IPS-15b (cell line): Measurements from ENCODE around the gene PTPN1.

Experiments used
- H3K27me3 ChIP-seq: one replicate; pipeline ENCODE4 v1.6.1; 2013; ENCODE audit warnings: low read length; ENCODE audit not compliant: control insufficient read depth, insufficient read depth
- H3K36me3 ChIP-seq: one replicate; pipeline ENCODE4 v1.6.1; 2013; ENCODE audit warnings: low read length; ENCODE audit not compliant: control insufficient read depth, insufficient read depth
- H3K4me1 ChIP-seq: one replicate; pipeline ENCODE4 v1.6.1; 2013; ENCODE audit warnings: mild to moderate bottlenecking, low read length; ENCODE audit not compliant: control insufficient read depth, insufficient read depth
- H3K4me3 ChIP-seq: one replicate; pipeline ENCODE4 v1.5.1; 2013; ENCODE audit warnings: low read depth, low read length
- H3K9ac ChIP-seq: one replicate; pipeline ENCODE4 v1.6.1; 2013; ENCODE audit warnings: low read depth, mild to moderate bottlenecking, low read length
- H3K9me3 ChIP-seq: one replicate; pipeline ENCODE4 v1.6.1; 2013; ENCODE audit warnings: mild to moderate bottlenecking, low read length; ENCODE audit not compliant: control insufficient read depth, insufficient read depth

The PTPN1 gene

GRCh38 chr20:50516935-50517816, 7.0 kb downstream of the PTPN1 start:
- H3K4me3 ChIP-seq, result no peak overlapping the region
- H3K9me3 ChIP-seq, result no peaks in the 10 kb centered on the region
- H3K27me3 ChIP-seq, result no peaks in the 10 kb centered on the region
- H3K36me3 ChIP-seq, result no peaks in the 10 kb centered on the region
- H3K4me1 ChIP-seq, result no peaks in the 10 kb centered on the region
- H3K9ac ChIP-seq, result no peak overlapping the region

DNA sequence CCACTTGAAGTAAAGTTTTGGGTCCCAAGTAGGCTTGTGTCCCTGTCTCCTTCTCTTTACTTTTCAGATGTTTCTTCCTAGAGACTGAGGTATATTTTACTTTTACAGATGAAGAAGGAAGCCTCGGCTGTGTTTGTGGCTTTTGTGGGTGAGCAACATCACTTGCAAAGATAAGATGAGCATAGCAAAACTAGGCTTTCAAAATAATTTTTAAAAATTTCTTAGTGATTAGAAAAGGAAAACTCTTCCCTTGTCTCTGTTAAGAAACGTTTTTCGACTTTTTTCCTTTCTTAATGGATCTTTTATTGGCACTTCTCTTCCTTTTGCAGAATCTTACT, 7.6 kb downstream of the PTPN1 start:
- Histone ChIP-seq H3K9ac (no peak overlapping the region), H3K36me3 (no peaks in the 10 kb centered on the region), H3K9me3 (no peaks in the 10 kb centered on the region), H3K4me1 (no peaks in the 10 kb centered on the region), H3K27me3 (no peaks in the 10 kb centered on the region), H3K4me3 (no peak overlapping the region)

DNA sequence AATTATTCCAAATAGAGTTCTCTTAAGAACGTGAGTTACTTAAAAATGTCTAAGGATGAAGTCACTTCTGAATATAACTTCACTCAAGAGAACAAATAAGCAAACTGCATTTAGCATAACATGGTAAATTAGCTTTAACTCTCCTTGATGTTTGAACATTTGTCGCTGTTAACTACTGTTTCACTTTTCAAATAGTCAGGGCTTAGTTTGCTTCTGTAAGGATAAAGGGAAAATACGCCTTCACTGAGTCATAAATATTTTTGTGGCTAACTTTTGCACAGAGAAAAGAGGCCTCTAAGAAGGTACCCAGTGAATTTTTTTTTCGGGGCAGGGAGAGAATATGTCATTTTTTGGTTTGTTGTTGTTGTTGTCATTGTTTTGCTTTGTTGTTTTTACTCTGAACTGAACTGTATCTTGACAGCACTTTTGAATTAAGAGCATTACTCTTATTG, 8.1 kb downstream of the PTPN1 start:
- H3K4me3 ChIP-seq, result no peak overlapping the region
- no peaks in the 10 kb centered on the region for H3K36me3 ChIP-seq
- H3K9me3 ChIP-seq, result no peaks in the 10 kb centered on the region
- H3K27me3 ChIP-seq, result no peaks in the 10 kb centered on the region
- H3K9ac ChIP-seq, result no peak overlapping the region
- no peaks in the 10 kb centered on the region for H3K4me1 ChIP-seq

DNA sequence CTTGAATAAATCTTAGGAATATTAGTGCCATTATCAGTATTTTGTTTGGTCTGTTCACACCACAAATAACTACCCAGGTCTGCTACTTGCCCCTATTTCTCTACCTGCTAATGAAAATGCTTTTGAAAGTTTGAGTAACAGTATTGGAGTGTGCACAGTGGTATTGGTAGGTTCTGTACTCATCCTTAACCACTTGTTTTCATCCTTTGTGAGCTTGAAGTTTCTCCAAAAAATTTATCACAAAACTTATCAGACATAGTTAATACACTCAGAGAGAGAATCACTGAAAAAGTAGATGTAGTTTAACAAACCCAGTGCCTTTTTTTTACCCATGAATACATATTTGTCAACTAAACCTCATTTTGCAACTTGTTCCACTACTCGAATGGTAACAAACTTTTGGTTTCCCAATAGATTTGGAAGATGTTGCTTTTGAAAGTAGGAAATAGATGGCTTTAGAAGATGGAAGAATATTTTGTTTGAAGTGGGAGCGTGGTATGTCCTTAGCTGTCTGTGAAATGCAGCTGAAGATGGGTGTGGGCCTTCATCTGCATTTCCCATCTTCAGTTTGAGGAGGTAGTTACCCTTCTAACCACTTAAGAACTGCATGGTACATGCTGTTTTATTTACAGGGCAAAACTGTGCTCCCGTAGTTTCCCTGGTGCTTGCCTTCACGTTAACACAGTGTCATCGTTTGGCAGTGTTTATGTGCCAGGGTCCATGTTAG, 9.0 kb downstream of the PTPN1 start:
- H3K4me3 ChIP-seq, result no peak overlapping the region
- H3K4me1 ChIP-seq, result no peaks in the 10 kb centered on the region
- no peaks in the 10 kb centered on the region for H3K27me3 ChIP-seq
- H3K36me3 ChIP-seq, result no peaks in the 10 kb centered on the region
- no peaks in the 10 kb centered on the region for H3K9me3 ChIP-seq
- no peak overlapping the region for H3K9ac ChIP-seq

DNA sequence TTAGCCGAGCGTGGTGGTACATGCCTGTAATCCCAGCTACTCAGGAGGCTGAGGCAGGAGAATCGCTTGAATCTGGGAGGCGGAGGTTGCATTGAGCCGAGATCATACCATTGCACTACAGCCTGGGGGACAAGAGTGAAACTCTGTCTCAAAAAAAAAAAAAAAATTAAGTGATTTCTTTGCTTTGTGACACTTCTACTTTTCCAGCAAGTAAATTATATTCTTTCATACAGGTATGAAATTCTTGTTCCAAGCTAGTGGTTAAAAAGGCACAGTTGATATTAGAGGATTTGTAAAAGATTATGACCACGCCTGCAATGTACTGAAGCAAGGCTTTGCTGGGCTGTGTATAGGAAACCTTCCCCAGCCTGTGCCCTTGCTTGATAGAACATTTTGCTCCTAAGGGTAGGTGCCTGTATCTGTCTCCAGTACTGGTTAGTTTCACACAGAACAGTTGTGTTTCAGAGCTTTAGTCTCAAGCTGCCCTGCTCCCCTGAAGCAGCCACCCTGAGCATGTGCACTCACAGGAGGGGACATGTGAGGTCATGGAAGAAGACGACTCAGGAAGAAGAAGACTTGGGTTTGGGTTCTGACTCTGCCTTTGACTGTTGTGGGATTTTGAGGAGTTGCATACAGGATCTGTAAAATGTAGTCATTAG, 10.2 kb downstream of the PTPN1 start:
- Histone ChIP-seq H3K9me3 (no peaks in the 10 kb centered on the region), H3K4me3 (no peak overlapping the region), H3K27me3 (no peaks in the 10 kb centered on the region), H3K9ac (peak overlapping the region; percentile 16), H3K36me3 (no peaks in the 10 kb centered on the region), H3K4me1 (no peaks in the 10 kb centered on the region)

- H3K9me3 ChIP-seq, result no peaks in the 10 kb centered on the region
- no peaks in the 10 kb centered on the region for H3K4me1 ChIP-seq
- peak overlapping the region; percentile 26 for H3K9ac ChIP-seq
- H3K4me3 ChIP-seq, result no peak overlapping the region
- H3K27me3 ChIP-seq, result no peaks in the 10 kb centered on the region
- no peaks in the 10 kb centered on the region for H3K36me3 ChIP-seq
These were observed 11.3 kb downstream of the PTPN1 start for GRCh38 chr20:50521221-50522052.

DNA sequence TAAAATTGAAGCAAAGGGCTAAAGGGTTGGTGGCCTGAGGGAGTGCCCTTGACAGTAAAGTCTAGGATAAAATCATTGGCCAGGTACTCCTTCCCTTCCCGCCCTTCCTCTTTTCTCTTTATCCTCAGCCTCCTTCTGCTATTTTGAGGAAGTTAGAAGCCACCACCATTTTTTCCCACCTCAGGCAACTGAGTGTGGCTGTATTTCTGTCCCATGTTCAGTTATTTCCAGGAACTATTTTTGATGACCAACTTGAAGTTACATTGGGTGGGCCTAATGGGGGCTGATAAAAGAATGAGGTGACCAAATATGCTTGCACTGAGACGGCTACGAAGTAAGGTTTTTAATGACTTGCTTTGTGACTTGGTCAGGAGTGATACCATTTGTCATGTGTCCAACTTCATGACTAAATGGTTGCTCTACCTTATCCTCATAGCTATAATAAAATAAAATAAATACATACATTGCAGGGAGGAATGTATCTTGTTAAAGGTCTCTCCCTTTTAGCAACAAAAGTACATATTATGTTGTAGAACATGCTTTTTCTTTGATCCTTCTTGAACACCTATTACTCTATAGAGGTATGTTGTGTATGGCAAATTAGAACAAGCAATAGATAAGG, 12.0 kb downstream of the PTPN1 start:
- Histone ChIP-seq H3K27me3 (no peaks in the 10 kb centered on the region), H3K9me3 (no peaks in the 10 kb centered on the region), H3K4me3 (no peak overlapping the region), H3K4me1 (no peaks in the 10 kb centered on the region), H3K36me3 (no peaks in the 10 kb centered on the region), H3K9ac (no peak overlapping the region)

DNA sequence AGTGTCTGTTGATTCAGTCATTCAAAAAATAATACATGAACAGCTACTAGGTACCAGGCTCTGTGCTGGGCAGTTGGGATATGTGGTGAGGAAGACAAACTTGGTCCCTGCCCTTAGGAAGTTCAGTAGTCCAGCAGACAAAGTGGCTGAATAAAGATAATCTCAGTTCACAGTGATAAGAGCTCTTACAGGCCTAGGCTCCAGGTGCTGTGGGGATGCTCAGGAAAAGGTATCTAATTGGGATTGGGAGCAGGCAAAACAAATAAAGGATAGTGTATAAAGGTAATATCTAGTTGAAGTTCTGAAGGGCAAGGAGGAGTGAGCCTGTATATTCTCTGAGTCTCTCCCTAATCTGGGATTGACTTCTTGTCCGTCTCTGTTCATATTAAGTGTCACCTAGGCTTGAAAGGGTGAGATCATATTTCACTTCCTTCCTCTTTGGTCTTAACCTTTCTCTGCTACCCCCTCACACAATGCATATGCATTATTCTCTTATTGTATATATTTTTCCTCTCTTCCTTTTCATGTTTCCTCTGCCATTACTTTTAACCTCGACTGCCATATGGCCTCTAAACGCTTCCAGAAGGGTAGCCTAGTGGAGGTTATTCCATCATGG, 13.5 kb downstream of the PTPN1 start:
- no peak overlapping the region for H3K4me3 ChIP-seq
- H3K9ac ChIP-seq, result no peak overlapping the region
- H3K9me3 ChIP-seq, result no peaks in the 10 kb centered on the region
- no peaks in the 10 kb centered on the region for H3K4me1 ChIP-seq
- H3K27me3 ChIP-seq, result no peaks in the 10 kb centered on the region
- no peaks in the 10 kb centered on the region for H3K36me3 ChIP-seq

DNA sequence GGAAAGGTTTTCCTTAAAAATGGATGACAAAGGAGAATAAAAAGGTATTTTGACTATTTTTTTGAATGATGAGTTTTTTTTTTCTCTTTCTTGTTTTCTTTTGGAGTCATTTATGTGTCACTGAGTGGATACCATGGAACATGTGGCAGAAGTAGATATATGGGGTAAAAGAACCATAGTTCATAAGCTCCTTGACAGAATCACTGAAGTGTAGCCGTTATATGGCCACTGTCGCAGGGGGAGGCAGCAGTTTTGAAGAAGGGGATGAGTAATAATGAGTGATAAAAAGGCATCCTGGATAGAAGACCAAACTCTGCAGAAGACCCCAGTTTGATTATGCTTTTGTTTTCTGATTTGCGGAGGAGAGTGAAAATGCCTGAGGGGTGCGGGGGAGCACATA, 15.5 kb downstream of the PTPN1 start:
- Histone ChIP-seq H3K4me1 (no peaks in the 10 kb centered on the region), H3K36me3 (no peaks in the 10 kb centered on the region), H3K27me3 (no peaks in the 10 kb centered on the region), H3K4me3 (no peak overlapping the region), H3K9me3 (no peaks in the 10 kb centered on the region), H3K9ac (no peak overlapping the region)

DNA sequence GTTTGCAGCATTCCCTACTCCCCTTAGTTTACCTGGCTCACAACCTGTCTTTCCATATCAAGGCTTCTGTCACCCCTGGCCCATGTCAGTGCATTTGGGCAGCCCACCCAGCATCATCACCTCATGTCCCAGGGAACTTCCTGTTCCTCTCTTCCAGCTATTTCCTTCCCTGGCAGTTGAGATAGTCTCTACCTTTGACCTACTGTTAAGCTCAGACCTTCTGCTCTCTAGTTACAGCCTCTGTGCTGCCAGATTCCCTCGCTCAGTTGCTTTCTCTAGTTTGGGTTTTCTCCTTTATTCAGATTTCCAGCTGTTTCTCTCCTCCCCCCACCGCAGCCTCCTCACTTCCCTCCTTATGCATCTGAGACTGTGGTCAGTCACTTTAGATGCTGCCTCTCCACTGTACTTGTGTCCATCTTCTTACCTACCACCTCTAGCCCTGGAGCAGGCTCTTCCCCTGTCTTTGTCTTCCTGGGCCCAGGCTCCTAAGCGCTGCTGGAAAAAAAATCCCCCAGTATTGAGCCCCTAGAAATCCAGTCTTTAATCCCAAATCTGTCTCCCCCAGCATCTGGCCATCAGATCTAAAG, 16.3 kb downstream of the PTPN1 start:
- Histone ChIP-seq H3K9ac (no peak overlapping the region), H3K9me3 (no peaks in the 10 kb centered on the region), H3K27me3 (no peaks in the 10 kb centered on the region), H3K4me3 (no peak overlapping the region), H3K36me3 (no peaks in the 10 kb centered on the region), H3K4me1 (no peaks in the 10 kb centered on the region)
